Measurements from ENCODE around the gene SELENOT. TPM values are rescaled to one million over a fixed set of nuclear protein-coding genes. Genes with fewer than 3 reads are reported as not detected.

Gene SELENOT
- total RNA-seq, 1 experiment from 2014 or later: 48.3 TPM

DNA sequence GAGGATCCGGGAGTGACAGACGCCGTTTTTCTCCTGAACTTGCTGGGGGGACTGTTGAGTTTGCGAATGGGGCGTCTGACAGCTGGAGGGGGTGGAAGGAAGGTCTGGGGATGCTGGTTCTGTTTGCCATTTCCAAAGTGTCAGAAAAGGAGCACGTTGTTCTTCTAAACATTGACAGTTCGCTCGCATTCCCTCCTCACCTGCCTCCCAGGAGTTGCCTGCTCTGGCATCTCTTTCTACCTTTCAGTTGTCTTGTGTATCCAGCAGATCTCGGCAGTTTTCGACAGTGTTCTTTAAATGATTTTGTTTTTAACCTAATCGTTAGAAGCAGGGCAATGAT, 829 bp downstream of the SELENOT start:
- peaks cover 11% of the 10 kb centered on the region for H3K36me3 Mint-ChIP-seq
- DNase-seq (ENCODE audit: low spot score) (no peak), ATAC-seq (no peak)
- H3K27ac Mint-ChIP-seq: peak overlapping the region; percentile 88
- TF ChIP-seq NR1H2 (CRISPR knock-in tag; IDR thresholded peaks at IDR 0.05): no peak
- TF ChIP-seq, protein P1, sequence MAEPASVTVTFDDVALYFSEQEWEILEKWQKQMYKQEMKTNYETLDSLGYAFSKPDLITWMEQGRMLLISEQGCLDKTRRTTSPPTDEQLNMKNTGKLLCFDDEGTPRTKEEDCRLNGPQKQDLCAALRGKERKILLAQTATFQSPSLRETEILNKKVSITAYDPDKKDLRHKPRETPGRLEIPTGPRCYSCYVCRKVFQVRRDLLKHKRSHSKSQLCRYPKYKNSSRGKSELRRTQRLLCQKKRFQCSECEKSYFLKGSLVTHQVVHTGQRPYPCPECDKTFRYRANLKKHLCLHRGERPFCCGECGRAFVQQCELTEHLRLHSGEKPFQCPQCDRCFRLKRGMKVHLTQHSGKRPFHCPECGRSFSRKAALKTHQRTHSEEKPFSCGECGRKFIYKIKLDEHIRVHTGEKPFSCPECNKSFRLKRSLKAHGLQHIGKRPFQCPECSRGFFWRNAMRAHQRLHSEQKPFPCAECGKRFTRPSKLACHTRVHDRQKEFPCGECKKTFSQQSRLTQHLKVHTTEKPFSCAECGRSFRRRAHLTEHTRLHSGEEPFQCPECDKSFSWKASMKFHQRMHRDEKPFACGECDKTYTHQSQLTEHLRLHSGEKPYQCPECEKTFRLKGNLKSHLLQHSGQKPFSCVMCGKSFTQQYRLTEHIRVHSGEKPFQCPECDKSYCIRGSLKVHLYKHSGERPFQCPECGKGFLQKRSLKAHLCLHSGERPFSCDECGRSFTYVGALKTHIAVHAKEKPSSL (CRISPR knock-in tag; conservative IDR thresholded peaks at IDR 0.05): no peak
- no peak for TF ChIP-seq CBFB (CRISPR knock-in tag; IDR thresholded peaks at IDR 0.05; ENCODE audit: low read depth)
- no peak for TF ChIP-seq MYBL2 (CRISPR knock-in tag; IDR thresholded peaks at IDR 0.05)
- TF ChIP-seq, protein P2, sequence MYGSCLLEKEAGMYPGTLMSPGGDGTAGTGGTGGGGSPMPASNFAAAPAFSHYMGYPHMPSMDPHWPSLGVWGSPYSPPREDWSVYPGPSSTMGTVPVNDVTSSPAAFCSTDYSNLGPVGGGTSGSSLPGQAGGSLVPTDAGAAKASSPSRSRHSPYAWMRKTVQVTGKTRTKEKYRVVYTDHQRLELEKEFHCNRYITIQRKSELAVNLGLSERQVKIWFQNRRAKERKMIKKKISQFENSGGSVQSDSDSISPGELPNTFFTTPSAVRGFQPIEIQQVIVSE (CRISPR knock-in tag; IDR thresholded peaks at IDR 0.05; ENCODE audit: borderline replicate concordance): no peak
- TF ChIP-seq SMAD3 (CRISPR knock-in tag; IDR thresholded peaks at IDR 0.05; ENCODE audit: borderline replicate concordance): no peak
- TF ChIP-seq OVOL2 (CRISPR knock-in tag; IDR thresholded peaks at IDR 0.05; ENCODE audit: borderline replicate concordance): no peak
- TF ChIP-seq, protein P3, sequence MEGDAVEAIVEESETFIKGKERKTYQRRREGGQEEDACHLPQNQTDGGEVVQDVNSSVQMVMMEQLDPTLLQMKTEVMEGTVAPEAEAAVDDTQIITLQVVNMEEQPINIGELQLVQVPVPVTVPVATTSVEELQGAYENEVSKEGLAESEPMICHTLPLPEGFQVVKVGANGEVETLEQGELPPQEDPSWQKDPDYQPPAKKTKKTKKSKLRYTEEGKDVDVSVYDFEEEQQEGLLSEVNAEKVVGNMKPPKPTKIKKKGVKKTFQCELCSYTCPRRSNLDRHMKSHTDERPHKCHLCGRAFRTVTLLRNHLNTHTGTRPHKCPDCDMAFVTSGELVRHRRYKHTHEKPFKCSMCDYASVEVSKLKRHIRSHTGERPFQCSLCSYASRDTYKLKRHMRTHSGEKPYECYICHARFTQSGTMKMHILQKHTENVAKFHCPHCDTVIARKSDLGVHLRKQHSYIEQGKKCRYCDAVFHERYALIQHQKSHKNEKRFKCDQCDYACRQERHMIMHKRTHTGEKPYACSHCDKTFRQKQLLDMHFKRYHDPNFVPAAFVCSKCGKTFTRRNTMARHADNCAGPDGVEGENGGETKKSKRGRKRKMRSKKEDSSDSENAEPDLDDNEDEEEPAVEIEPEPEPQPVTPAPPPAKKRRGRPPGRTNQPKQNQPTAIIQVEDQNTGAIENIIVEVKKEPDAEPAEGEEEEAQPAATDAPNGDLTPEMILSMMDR (IDR thresholded peaks at IDR 0.05): no peak
- TF ChIP-seq, protein P4, sequence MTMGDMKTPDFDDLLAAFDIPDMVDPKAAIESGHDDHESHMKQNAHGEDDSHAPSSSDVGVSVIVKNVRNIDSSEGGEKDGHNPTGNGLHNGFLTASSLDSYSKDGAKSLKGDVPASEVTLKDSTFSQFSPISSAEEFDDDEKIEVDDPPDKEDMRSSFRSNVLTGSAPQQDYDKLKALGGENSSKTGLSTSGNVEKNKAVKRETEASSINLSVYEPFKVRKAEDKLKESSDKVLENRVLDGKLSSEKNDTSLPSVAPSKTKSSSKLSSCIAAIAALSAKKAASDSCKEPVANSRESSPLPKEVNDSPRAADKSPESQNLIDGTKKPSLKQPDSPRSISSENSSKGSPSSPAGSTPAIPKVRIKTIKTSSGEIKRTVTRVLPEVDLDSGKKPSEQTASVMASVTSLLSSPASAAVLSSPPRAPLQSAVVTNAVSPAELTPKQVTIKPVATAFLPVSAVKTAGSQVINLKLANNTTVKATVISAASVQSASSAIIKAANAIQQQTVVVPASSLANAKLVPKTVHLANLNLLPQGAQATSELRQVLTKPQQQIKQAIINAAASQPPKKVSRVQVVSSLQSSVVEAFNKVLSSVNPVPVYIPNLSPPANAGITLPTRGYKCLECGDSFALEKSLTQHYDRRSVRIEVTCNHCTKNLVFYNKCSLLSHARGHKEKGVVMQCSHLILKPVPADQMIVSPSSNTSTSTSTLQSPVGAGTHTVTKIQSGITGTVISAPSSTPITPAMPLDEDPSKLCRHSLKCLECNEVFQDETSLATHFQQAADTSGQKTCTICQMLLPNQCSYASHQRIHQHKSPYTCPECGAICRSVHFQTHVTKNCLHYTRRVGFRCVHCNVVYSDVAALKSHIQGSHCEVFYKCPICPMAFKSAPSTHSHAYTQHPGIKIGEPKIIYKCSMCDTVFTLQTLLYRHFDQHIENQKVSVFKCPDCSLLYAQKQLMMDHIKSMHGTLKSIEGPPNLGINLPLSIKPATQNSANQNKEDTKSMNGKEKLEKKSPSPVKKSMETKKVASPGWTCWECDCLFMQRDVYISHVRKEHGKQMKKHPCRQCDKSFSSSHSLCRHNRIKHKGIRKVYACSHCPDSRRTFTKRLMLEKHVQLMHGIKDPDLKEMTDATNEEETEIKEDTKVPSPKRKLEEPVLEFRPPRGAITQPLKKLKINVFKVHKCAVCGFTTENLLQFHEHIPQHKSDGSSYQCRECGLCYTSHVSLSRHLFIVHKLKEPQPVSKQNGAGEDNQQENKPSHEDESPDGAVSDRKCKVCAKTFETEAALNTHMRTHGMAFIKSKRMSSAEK (CRISPR knock-in tag; IDR thresholded peaks at IDR 0.05; ENCODE audit: borderline replicate concordance): no peak
- no peak for TF ChIP-seq ZNF138 (CRISPR knock-in tag; conservative IDR thresholded peaks at IDR 0.05)
- H3K9me3 Mint-ChIP-seq: no peaks in the 10 kb centered on the region
- H3K4me3 Mint-ChIP-seq: peak overlapping the region; percentile 92
- no peaks in the 10 kb centered on the region for H3K27me3 Mint-ChIP-seq (ENCODE audit: low read depth)
- H3K4me1 Mint-ChIP-seq: peaks cover 76% of the 10 kb centered on the region
- ChIA-PET POLR2A (interaction anchor here (2.7 kb wide), 1 partner anchor 58 kb away, joined by 11 read pairs; the partner anchor contains the start of genes EIF2A and SERP1), CTCF (no interaction called here)

GRCh38 chr3:150605998-150606641, 3.0 kb downstream of the SELENOT start:
- Mint-ChIP-seq H3K27me3 (ENCODE audit: low read depth) (no peaks in the 10 kb centered on the region), H3K27ac (peak overlapping the region; percentile 83), H3K4me3 (peak overlapping the region; percentile 17), H3K4me1 (peaks cover 69% of the 10 kb centered on the region), H3K36me3 (peaks cover 12% of the 10 kb centered on the region), H3K9me3 (no peaks in the 10 kb centered on the region)
- ChIA-PET POLR2A (interaction anchor here (0.6 to 0.7 kb wide), 3 partner anchors 158 to 597 kb away, joined by 4 to 5 read pairs (median 4); partner anchors contain the start of gene GPR171), CTCF (no interaction called here)
- DNase-seq (ENCODE audit: low spot score) (no peak), ATAC-seq (no peak)
- TF ChIP-seq TEAD4 (CRISPR knock-in tag; IDR thresholded peaks at IDR 0.05) (no peak), CREB1 (CRISPR knock-in tag; IDR thresholded peaks at IDR 0.05) (no peak), NR1H2 (CRISPR knock-in tag; IDR thresholded peaks at IDR 0.05) (no peak), ZNF263 (CRISPR knock-in tag; IDR thresholded peaks at IDR 0.05; ENCODE audit: low read depth) (no peak), ZNF671 (CRISPR knock-in tag; IDR thresholded peaks at IDR 0.05) (no peak)
- TF ChIP-seq, protein P5, sequence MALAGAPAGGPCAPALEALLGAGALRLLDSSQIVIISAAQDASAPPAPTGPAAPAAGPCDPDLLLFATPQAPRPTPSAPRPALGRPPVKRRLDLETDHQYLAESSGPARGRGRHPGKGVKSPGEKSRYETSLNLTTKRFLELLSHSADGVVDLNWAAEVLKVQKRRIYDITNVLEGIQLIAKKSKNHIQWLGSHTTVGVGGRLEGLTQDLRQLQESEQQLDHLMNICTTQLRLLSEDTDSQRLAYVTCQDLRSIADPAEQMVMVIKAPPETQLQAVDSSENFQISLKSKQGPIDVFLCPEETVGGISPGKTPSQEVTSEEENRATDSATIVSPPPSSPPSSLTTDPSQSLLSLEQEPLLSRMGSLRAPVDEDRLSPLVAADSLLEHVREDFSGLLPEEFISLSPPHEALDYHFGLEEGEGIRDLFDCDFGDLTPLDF (CRISPR knock-in tag; IDR thresholded peaks at IDR 0.05): no peak
